T follicular helper cell (primary cell): ENCODE measurements around the gene HP1BP3.

Experiments
- DNase-seq: peaks from one replicate; pipeline ENCODE4 v3.0.0-alpha.2; 2020; ENCODE audit warnings: low read depth

HP1BP3 gene

GRCh38 chr1:20770314-20771087 is 16.6 kb downstream of the HP1BP3 start:
- no peak for DNase-seq

- no peak for DNase-seq
Observed at GRCh38 chr1:20767271-20767670, 19.8 kb downstream of the HP1BP3 start.

GRCh38 chr1:20763417-20763816 is 23.7 kb downstream of the HP1BP3 start:
- no peak for DNase-seq

- DNase-seq = no peak
Observed at GRCh38 chr1:20760322-20760721, 26.8 kb downstream of the HP1BP3 start.

GRCh38 chr1:20753589-20753988 is 33.5 kb downstream of the HP1BP3 start:
- no peak for DNase-seq

GRCh38 chr1:20751462-20751990 is 35.6 kb downstream of the HP1BP3 start:
- no peak for DNase-seq

GRCh38 chr1:20742671-20743070 is 44.4 kb downstream of the HP1BP3 start:
- no peak for DNase-seq

- no peak for DNase-seq
Observed at GRCh38 chr1:20740781-20741180, 46.3 kb downstream of the HP1BP3 start.

GRCh38 chr1:20739225-20739624 is 47.9 kb downstream of the HP1BP3 start:
- no peak for DNase-seq

GRCh38 chr1:20735581-20736111 is 51.5 kb downstream of the HP1BP3 start:
- DNase-seq = no peak

GRCh38 chr1:20733360-20733975 is 53.6 kb downstream of the HP1BP3 start:
- no peak for DNase-seq

- peak; percentile 54 for DNase-seq
Observed at GRCh38 chr1:20732588-20733359, 54.3 kb downstream of the HP1BP3 start, which contains the start of gene SH2D5. Gene SH2D5, minus strand, starts transcription at chr1:20732703. Its CDS starts 4,659 bp downstream, at chr1:20728044.

GRCh38 chr1:20732071-20732587 is 55.0 kb downstream of the HP1BP3 start:
- peak; percentile 34 for DNase-seq

GRCh38 chr1:20731057-20731991 is 55.8 kb downstream of the HP1BP3 start:
- no peak for DNase-seq

- no peak for DNase-seq
Observed at GRCh38 chr1:20730690-20731056, 56.4 kb downstream of the HP1BP3 start.

- no peak for DNase-seq
Observed at GRCh38 chr1:20729990-20730689, 57.0 kb downstream of the HP1BP3 start.

GRCh38 chr1:20729155-20729931 is 57.8 kb downstream of the HP1BP3 start:
- DNase-seq = no peak

- DNase-seq = no peak
Observed at GRCh38 chr1:20728371-20729154, 58.5 kb downstream of the HP1BP3 start.
